ENCODE data around the gene PXDN.
"Not testable (repeated sequence)": the region's sequence is repeated elsewhere in the genome, so short reads cannot be mapped to it uniquely, and the experiment has no call there.

GRCh38 chr2:1700427-1700826 is 43.9 kb downstream of the PXDN start:
- TF ChIP-seq POLR2AphosphoS5 (IDR thresholded peaks at IDR 0.05; ENCODE audit: borderline replicate concordance, low read depth, low read length); EZH2 (IDR thresholded peaks at IDR 0.05): not testable (repeated sequence)
